GM19395 (cell line): Measurements from ENCODE around the gene TRDMT1.

Source experiments
- ATAC-seq: cut with Tn5 transposase; IDR thresholded peaks from one replicate; pipeline ENCODE4 v1.9.1; 2021; ENCODE audit warnings: mild to moderate bottlenecking, moderate library complexity; ENCODE audit not compliant: unreplicated experiment

TRDMT1 gene, protein sequence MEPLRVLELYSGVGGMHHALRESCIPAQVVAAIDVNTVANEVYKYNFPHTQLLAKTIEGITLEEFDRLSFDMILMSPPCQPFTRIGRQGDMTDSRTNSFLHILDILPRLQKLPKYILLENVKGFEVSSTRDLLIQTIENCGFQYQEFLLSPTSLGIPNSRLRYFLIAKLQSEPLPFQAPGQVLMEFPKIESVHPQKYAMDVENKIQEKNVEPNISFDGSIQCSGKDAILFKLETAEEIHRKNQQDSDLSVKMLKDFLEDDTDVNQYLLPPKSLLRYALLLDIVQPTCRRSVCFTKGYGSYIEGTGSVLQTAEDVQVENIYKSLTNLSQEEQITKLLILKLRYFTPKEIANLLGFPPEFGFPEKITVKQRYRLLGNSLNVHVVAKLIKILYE

DNA sequence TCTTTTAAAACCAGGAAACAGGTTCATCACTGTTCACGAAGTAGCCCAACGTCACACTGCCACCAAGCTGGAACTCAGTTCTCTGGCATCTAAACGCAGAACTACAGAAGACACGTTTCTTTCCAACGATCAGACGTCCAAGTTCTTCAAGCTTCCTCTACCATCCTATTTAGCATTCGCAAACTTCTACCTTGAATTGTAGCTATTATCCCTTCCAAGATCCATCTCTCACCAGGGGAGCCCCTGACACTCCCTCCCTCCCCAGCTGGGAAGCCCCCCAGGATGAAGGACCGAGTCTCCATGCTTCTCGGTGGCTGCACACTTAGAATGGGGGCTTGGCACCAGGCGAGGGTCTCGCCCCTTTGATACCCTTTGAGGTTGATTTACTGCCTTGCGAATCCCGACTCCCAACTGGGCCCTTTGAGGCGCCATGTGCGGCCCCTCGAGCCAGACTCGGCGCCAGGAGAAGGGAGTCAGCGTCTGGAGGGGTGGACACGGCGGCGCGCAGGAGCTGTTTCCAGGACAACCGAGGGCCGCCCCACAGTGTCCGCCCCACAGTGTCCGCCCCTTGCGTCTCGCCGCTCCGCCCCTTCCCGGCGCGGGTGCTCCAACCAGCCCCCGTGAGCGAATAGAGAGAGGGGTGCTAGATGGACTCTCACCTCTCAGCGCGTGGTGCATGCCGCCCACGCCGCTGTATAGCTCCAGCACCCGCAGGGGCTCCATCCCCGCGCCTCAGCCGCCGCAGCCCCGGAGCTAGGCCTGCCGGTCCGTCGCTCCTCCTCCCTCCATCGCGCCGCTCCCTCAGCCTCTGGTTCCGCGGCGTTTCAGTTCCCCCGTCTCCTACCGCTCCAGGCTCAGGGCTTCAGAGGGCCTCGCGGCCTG is at the start of gene TRDMT1:
Gene TRDMT1 (minus strand): TSS at position 761 of the 882 bp plus-strand sequence. CDS start 38 bp downstream, at position 723.
- peak; percentile 96 for ATAC-seq

DNA sequence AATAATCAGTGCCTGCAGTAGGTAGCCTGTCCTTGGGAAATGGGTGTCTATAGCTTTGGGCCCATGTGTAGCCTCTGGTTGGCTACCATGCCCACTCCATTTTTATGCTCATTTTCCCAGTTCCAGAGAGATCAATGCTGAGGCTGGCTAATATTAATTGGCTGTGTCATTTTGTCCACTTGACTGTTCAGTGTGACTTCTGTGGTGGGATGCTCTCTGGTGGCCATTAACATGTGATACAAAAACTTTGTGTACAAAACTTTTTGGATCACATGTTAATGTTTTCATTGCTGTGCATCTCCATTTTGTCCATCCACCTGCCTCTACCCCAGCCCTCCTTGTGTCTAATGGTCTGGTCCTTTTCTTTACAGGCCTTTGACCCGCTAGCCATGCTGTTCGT is 49.3 kb upstream of the TRDMT1 start:
- no peak for ATAC-seq

DNA sequence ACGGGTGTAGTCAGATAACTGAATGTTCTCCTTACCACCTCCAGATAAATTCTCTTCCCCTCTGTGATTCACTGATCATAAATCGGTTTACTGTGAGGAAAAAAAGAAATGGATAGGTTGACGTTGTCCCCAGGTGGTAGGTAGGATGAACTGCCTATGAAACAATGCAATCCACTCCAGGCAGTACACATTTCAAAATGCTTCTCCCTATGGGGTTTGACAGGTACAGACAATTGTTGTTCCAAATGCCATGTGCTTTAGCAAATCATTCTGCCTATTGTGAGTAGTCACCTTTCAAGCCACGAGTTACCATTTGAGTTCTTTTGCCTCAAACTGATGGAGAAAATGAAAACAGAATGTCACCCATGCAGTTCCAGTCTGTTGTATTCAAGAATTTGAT is 48.3 kb upstream of the TRDMT1 start:
- no peak for ATAC-seq

DNA sequence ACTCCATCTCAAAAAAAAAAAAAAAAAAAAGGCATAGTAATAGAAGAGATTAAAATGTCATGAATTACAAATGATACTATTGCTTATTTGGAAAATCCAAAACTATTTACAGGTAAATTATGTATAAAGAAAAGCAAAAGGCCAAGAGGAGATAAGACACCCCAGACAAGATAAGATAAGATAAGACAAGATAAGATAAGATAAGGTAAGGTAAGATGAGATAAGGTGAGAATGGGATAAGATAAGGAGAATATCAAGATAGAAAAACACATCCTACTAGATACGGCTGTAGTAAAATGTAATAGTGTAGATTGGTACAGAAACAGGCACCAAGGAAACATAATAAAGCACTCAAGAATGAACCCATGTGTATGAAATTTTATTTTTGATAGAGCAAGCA is 47.5 kb upstream of the TRDMT1 start:
- ATAC-seq: no peak

DNA sequence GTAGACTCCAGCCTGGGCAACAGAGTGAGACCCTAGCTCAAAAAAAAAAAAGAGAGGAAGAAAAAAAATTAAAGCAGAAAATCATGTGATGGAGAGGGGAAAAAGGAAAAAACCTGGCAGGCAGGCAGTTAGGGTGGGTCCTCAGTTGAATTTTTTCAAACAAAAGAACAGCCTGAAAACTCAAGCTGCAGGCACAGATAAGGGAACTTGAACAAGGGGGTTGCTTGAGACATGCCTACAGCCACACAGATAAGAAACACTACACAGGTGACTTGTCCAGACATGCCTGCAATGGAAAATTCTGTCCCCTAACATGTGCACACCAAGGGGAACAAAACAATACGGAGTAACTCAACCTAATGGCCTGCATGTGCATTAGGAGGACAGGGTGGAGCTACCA is 45.7 kb upstream of the TRDMT1 start:
- ATAC-seq: no peak

DNA sequence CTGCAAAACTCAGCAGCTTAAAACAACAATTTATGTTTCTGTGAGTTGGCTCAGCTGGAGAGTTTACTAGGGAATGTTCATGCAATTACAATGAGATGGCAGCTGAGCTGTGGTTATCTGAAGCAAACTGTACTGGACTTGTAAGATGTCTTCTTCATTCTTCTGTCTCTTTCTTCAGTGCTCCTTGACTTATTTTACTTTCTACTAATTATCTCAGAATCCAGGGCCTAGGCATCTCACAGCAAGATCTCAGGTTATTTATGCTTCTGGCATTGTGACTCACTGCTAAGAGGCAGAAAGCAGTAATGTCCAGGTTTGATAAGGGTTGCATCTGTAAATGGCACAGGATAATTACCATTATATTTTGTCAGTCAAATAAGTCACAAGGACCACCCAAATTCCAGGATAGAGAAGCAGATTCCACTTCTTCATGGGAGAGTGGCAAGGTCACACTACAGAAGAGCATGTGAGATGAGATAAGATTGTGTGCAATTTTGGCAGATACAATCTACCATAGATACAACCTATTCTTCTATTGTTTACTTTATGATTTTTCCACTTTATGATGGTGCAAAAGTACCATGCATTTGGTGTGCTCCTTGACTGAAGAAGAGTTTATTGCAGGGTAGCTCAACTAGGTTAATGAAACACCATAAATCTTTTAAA is 43.4 kb upstream of the TRDMT1 start:
- no peak for ATAC-seq

DNA sequence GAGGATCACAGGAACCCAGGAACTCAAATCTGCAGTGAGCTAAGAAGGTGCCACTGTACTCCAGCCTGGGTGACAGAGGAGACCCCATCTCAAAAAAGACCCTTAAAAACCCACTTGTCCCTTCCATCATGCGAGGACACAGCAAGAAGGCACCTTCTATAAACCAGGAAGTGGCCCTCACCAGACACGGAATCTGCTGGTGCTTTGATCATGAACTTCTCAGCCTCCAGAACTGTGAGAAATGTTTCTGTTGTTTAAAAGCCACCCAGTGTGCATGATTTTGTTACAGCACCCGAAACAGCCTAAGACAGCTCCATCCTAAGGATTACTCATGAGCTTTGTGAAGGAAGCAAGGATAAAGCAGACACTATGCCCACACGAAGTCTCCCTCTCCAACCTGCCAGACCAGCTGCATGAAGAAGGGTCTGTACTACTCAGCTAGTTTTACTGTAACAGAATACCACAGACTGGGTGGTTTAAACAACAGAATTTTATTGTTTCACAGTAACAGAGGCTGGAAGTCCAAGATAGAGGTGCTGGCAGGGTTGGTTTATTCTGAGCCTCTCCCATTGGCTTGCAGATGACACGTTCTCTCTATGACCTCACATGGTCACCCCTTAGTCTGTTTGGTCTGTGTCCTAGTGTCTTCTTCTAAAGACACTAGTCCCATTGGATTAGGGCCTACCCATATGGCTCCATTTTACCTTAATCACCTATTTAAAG is 40.3 kb upstream of the TRDMT1 start:
- ATAC-seq: no peak

DNA sequence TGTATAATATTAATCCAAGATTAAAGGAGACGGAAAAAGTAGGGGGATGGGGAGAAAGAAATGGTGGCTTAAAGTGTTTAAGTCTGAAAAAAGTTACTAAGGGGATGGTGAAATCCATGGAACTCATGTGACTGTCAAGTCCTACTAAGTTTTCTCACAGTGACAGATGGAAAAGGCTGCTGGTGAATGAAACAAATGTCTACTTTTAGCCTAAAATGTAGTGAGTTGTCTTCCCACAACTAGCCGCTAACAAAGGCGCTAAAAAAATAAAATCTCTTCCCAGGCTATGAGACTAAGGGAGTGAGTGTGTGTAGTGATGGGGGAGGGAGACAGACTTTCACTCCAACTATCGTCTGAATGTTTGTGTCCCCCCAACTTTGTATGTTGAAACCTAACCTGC is 39.1 kb upstream of the TRDMT1 start:
- no peak for ATAC-seq

DNA sequence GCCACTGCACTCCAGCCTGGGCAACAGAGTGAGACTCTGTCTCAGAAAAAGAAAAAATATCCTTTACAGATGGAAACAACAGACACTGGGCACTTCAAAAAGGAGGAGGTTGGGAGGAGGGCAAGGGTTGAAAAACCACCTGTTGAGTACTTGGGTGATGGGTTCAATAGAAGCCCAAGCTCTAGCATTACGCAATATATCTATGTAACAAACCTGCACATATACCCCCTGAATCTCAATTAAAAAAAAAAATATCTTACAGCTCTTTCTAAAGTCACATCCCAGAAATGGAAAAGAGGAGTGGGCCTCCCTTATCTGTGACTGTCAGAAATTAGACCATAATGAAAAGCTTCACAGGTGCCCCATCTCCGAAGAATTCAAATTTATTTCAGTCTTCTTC is 38.6 kb upstream of the TRDMT1 start:
- ATAC-seq: no peak

DNA sequence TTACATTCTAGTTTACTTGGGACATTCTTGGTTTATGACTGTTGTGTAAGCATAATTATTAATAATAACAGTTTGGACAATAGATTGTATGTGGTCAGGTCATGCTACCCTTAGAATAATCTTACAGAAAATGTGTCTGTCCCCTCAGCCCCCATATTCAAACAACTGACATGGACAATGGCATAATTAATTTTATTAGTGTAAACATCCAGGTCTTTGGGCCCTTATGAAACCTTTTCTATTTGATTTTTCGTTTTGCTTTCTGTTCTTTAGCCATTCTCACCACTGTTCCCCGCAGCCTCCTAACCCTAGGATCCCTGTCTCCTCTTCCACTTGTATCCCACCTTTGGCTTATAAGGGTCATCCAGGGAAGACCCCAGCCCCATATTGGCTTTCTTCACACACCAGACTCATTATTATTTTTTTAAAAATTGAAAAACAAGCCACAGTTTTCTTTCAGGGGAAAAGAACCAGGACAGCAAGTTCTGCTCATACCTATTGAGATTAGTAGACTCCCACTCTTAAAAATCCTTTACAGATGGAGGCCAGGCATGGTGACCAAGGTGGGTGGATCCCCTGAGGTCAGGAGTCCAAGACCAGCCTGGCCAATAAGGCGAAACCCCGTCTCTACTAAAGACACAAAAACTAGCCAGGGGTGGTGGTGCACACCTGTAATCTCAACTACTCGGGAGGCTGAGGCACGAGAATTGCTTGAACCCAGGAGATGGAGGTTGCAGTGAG is 38.0 kb upstream of the TRDMT1 start:
- no peak for ATAC-seq

DNA sequence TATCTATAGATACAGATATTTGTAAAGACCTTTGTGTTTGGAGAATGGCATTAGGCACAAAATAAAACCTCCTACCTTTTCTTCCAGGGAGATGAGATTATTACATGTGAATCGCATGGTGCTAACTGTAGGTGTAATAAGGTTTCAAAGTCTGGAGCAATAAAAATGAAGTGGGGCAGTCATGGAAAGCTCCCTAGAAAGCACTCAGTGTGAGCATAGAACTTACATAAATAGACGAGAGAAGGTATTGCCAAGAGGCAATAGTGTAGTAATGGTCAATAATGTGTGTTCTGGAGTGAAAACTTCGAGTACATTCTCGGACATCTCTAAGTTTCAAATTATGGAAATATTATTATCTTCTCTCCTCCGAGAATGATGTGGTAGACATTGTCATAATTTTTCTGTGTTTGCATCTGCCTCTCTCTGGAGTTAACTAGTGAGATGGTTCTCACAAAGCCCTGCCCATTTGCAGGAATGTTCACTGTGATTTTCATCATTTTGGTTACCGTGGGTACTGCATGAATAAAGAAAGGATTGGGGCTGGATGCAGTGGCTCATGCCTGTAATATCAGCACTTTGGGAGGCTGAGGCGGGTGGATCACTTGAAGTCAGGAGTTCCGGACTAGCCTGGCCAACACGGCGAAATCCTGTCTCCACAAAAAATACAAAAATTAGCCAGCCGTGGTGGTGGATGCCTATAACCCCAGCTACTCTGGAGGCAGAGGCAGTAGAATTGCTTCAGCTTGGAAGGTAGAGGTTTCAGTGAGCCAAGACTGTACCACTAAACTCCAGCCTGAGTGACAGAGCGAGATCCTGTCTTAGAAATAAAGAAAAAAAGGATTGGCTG is 37.2 kb upstream of the TRDMT1 start:
- no peak for ATAC-seq

DNA sequence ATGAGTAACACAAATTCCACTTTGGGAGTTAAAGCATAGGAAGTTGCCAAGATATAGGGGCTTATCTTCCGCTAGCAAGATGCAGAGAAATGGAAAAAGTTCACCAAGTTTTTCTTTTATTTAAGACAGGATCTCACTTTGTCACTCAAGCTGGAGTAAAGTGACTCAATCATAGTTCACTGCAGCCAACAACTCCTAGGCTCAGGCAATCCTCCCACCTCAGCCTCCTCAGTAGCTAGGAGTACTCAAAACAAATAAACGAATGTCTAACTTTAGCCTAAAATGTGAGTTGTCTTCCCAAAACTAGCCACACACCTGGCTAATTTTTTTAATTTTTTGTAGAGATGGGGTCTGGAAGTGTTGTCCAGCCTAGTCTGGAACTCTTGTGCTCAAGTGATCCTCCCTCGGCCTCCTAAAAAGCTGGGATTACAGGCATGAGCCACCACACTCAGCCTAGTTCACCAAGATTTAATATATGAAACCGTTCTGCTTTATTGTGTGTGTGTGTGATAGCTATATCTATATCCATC is 36.5 kb upstream of the TRDMT1 start:
- no peak for ATAC-seq

DNA sequence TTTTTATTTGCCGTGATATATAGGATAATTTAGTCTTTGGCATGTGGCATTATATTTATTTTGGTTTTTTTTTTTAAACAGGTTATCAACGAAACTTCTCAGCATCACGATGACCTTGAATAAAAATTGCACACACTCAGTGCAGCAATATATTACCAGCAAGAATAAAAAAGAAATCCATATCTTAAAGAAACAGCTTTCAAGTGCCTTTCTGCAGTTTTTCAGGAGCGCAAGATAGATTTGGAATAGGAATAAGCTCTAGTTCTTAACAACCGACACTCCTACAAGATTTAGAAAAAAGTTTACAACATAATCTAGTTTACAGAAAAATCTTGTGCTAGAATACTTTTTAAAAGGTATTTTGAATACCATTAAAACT is 35.7 kb upstream of the TRDMT1 start:
- ATAC-seq: no peak

DNA sequence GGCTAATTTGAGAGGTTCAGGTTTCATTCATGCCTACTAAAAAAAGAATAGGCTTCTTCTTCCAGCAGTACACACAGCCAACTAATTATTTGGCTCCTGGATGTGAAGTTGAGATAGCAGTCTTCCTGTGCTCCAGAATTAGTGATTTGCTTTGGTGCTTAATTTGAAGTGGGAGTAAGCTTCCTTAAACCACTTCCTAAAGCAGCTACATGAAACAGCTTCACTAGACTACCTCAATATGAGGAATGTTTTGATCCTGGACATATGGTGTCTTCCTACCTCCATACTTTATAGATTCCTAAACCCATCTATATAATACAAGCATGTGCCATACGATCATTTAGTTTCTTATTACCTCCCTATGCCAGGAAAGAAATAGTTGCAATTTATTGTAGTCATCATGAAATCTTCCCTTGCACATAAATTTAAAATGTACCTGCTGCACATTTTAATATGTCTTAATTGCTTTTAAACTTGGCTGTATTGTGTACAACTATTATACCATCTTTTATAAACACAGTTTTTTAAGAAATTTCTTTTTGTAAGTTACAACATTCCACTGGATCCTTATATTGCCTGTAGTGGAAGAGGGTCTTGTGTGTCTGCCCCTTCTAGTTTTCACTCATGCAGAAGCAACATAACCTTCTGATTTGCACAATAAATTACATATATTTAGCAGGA is 35.1 kb upstream of the TRDMT1 start:
- no peak for ATAC-seq

DNA sequence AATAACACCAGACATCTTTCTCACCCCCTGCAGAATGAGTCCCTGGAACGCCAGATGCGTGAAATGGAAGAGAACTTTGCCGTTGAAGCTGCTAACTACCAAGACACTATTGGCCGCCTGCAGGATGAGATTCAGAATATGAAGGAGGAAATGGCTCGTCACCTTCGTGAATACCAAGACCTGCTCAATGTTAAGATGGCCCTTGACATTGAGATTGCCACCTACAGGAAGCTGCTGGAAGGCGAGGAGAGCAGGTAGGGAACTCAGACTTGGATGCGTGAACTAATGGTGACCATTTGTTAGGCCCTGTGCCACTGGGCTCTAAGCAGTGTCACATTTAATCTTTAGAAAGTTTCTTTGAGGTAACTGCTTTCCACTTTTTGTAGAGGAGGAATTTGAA is 33.7 kb upstream of the TRDMT1 start:
- ATAC-seq: no peak

DNA sequence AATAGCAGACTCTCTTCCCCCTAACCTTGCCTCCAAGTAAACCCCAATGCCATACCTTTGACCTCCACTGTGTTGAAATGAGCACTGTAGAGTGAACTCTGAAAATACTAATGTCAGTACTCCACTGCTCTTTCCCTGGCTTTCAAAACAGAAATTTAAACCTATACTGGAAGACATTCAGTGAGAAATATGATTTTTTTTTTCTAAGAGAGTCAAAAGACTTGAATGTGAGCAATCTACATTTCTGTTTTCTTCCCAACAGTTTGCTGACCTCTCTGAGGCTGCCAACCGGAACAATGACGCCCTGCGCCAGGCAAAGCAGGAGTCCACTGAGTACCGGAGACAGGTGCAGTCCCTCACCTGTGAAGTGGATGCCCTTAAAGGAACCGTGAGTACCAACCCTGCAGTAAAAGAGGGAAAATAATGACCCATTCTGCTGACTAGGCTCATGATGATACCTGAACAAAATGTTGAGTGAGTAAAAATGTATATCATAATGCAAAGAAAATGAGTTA is 33.0 kb upstream of the TRDMT1 start:
- ATAC-seq: no peak

DNA sequence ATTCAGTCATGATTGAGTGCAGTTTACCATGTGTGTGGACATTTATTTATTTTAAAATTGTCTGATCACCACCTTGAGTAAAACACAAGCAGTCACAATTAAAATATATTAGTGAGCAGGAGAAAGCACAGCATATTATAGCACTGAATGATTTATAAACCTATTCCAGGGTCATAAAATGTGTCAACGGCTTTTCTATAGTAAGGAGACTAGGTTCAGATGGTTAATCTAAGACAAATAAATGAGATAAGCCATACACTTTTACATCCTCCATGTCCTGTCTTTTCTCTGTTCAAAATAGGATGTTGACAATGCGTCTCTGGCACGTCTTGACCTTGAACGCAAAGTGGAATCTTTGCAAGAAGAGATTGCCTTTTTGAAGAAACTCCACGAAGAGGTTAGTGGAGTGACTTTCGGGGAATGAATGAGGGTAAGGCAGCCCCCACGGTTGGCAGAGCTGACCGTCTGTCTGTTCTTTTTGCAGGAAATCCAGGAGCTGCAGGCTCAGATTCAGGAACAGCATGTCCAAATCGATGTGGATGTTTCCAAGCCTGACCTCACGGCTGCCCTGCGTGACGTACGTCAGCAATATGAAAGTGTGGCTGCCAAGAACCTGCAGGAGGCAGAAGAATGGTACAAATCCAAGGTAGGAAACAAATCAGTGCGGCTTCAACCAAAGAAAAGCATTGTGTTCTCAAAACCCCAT is 32.0 kb upstream of the TRDMT1 start:
- no peak for ATAC-seq
